C4-2B (cell line): ENCODE results near the gene TULP4.

Experiments
- CTCF ChIP-seq: fragments of 450-650 bp; conservative IDR thresholded peaks from 2 replicates; pipeline ENCODE4 v1.5.1; 2017; ENCODE audit warnings: mild to moderate bottlenecking
- ZFX ChIP-seq: fragments of 450-650 bp; IDR thresholded peaks from 2 replicates; pipeline ENCODE4 v1.6.1; 2017

GRCh38 chr6:158509465-158509864, 197.2 kb downstream of the TULP4 start:
- TF ChIP-seq CTCF (no peak), ZFX (no peak)
